ENCODE results near the gene POM121L2. TPM values are rescaled to one million over a fixed set of nuclear protein-coding genes. Genes with fewer than 3 reads are reported as not detected.

The POM121L2 gene
- total RNA-seq, 1 experiment from 2014 or later, result not detected

- Histone ChIP-seq H2AK5ac (ENCODE audit: insufficient read length, low read length) (no peak overlapping the region), H3K9ac (ENCODE audit: extremely low read depth, insufficient read length, low read length) (peak overlapping the region; percentile 32), H3K9me3 (ENCODE audit: control insufficient read depth, low read depth, low read length) (no peaks in the 10 kb centered on the region), H3K4me1 (ENCODE audit: insufficient read depth, low read length) (no peaks in the 10 kb centered on the region), H2BK5ac (ENCODE audit: insufficient read length, low read length) (no peak overlapping the region), H3K79me2 (ENCODE audit: insufficient read depth, low read length) (no peaks in the 10 kb centered on the region), H3T11ph (ENCODE audit: low read length) (no peak overlapping the region), H3K4ac (ENCODE audit: low read depth, low read length) (no peak overlapping the region), H3K56ac (ENCODE audit: insufficient read length, low read depth, low read length) (no peak overlapping the region), H3K79me1 (ENCODE audit: insufficient read depth, low read depth, low read length, poor library complexity, severe bottlenecking) (no peaks in the 10 kb centered on the region), H3K23ac (ENCODE audit: insufficient read length, low read depth, low read length) (no peak overlapping the region), H3K23me2 (ENCODE audit: insufficient read length, low read depth, low read length, poor library complexity, severe bottlenecking) (peaks cover 17% of the 10 kb centered on the region), H2BK12ac (ENCODE audit: insufficient read length, low read depth, low read length) (no peak overlapping the region), H2BK120ac (ENCODE audit: low read depth, low read length, poor library complexity, severe bottlenecking) (no peak overlapping the region), H4K20me1 (ENCODE audit: control insufficient read depth, insufficient read depth, insufficient read length) (no peaks in the 10 kb centered on the region), H4K8ac (replicated peaks; ENCODE audit: insufficient read length, low read depth, low read length) (no peak overlapping the region), H3K4me2 (ENCODE audit: insufficient read depth, insufficient read length, low read length) (peak overlapping the region; percentile 84), H2AFZ (ENCODE audit: low read length) (no peak overlapping the region), H4K5ac (ENCODE audit: insufficient read length, low read depth, low read length) (no peak overlapping the region), H2BK15ac (ENCODE audit: low read depth, low read length) (no peak overlapping the region), H3K18ac (ENCODE audit: insufficient read length, low read depth, low read length) (no peak overlapping the region), H3K27ac (ENCODE audit: insufficient read length, low read depth, low read length) (no peak overlapping the region), H2BK20ac (ENCODE audit: low read depth, low read length, poor library complexity, severe bottlenecking) (no peak overlapping the region), H3K27me3 (ENCODE audit: insufficient read depth, low read length) (peaks cover 1% of the 10 kb centered on the region; the same call in 1 of the 2 replicates), H3K14ac (ENCODE audit: insufficient read depth, low read length) (no peak overlapping the region), H4K91ac (ENCODE audit: insufficient read length, low read depth, low read length) (no peak overlapping the region)
- Mint-ChIP-seq H3K27ac (no peak overlapping the region), H3K9me3 (peaks cover 0 to 4% of the 10 kb centered on the region in 2 experiments; a peak in 1 of 5 replicates), H3K36me3 (ENCODE audit: insufficient read depth in 1 of 3, low read depth in 3 of 3) (no peaks in the 10 kb centered on the region), H3K4me3 (peak overlapping the region; percentile 77 to 87), H3K4me1 (peaks cover 26 to 31% of the 10 kb centered on the region in 2 experiments), H3K27me3 (ENCODE audit: low read depth) (peaks cover 76% of the 10 kb centered on the region)
- 100% methylated on average over 1 of the region's 33 CpGs for WGBS (ENCODE audit: extremely low coverage, insufficient read length, low lambda C conversion rate)
- TF ChIP-seq CTCF (conservative IDR thresholded peaks at IDR 0.05), result no peak
- DNase-seq, result peak; percentile 69
These were observed 23.7 kb downstream of the POM121L2 start for GRCh38 chr6:27288136-27289044.
